ENCODE results near the gene FAM187B. TPM values are rescaled to one million over a fixed set of nuclear protein-coding genes. Genes with fewer than 3 reads are reported as not detected.
A peak's percentile ranks its signal among the peaks of the same experiment; 100 is the strongest.

The FAM187B gene
- total RNA-seq, 1 experiment from 2014 or later: not detected

DNA sequence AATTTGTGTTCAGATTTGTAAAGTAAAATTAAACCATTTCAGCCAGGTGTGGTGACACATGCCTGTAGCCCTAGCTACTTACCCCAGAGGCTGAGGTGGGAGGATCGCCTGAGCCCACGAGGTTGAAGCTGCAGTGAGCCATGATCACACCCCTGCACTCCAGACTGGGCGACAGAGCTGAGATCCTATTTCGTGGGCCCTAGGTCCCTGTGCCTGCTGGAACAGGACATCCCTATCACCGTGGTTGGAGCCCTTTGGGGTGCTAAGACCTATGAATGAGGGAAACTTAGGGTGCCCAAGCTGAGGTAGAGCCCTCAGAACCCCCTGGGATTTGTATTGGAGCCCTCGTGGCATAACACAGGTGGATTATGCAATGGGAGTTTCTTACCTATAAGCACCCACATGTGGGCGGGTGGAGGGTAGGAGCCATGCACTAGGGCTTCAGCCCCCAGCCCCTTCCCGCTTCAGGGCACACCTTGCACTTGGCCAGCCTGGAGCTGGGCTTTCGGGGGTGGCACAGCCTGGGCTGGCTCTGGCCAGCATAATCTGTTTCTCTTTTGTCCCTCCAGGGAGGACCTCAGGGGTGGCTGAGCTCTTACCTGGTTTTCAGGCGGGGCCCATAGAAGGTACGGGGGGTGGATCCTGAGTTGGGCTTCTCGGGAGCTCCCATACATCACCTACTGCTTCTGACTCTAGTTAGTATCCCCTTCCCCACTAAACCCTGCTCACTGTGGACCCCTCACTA, 33.0 kb upstream of the FAM187B start:
- H3K4me3 ChIP-seq (replicated peaks in 1 of 2; ENCODE audit: low read depth in 1 of 2, low read length in 2 of 2): no peak overlapping the region
- ChIA-PET POLR2A (no interaction called here), RAD21 (ENCODE audit: low non-redundant PET in 1 of 2, low total read pairs in 2 of 2, uncharacterized antibody in 2 of 2, unreplicated experiment in 2 of 2) (no interaction called here), CTCF (no interaction called here)
- DNase-seq (ENCODE audit: low read depth, low spot score) (no peak), ATAC-seq (no peak)
- no peak overlapping the region for H3K4me2 ChIP-seq (ENCODE audit: low read length)
- no peaks in the 10 kb centered on the region for H3K9me2 ChIP-seq (ENCODE audit: insufficient read depth)
- peaks cover 2 to 26% of the 10 kb centered on the region in 2 experiments; a peak in 2 of 4 replicates for H3K4me1 ChIP-seq (ENCODE audit: control insufficient read depth in 1 of 2, insufficient read depth in 2 of 2, low read length in 2 of 2)
- H3K9ac ChIP-seq (ENCODE audit: low read length): no peak overlapping the region
- H3K36me3 ChIP-seq (ENCODE audit: control insufficient read depth in 1 of 2, insufficient read depth in 2 of 2, low read length in 2 of 2): peaks cover 20 to 28% of the 10 kb centered on the region in 2 experiments; a peak in 3 of 4 replicates
- no peaks in the 10 kb centered on the region for H3K27me3 ChIP-seq (ENCODE audit: insufficient read depth, low read length)
- H3K79me2 ChIP-seq (ENCODE audit: insufficient read depth, low read length): peaks cover 38% of the 10 kb centered on the region
- H2AFZ ChIP-seq (ENCODE audit: low read depth, low read length, poor library complexity, severe bottlenecking): no peak overlapping the region
- BruUV-seq (replicated peaks): no TSS peak
- no peaks in the 10 kb centered on the region for H3K9me3 ChIP-seq (ENCODE audit: control insufficient read depth in 1 of 2, insufficient read depth in 1 of 2, low read depth in 1 of 2, low read length in 2 of 2)
- TF ChIP-seq, protein P1, sequence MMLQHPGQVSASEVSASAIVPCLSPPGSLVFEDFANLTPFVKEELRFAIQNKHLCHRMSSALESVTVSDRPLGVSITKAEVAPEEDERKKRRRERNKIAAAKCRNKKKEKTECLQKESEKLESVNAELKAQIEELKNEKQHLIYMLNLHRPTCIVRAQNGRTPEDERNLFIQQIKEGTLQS (IDR thresholded peaks at IDR 0.05): no peak
- TF ChIP-seq, protein P2, sequence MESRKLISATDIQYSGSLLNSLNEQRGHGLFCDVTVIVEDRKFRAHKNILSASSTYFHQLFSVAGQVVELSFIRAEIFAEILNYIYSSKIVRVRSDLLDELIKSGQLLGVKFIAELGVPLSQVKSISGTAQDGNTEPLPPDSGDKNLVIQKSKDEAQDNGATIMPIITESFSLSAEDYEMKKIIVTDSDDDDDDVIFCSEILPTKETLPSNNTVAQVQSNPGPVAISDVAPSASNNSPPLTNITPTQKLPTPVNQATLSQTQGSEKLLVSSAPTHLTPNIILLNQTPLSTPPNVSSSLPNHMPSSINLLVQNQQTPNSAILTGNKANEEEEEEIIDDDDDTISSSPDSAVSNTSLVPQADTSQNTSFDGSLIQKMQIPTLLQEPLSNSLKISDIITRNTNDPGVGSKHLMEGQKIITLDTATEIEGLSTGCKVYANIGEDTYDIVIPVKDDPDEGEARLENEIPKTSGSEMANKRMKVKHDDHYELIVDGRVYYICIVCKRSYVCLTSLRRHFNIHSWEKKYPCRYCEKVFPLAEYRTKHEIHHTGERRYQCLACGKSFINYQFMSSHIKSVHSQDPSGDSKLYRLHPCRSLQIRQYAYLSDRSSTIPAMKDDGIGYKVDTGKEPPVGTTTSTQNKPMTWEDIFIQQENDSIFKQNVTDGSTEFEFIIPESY (IDR thresholded peaks at IDR 0.05; ENCODE audit: extremely low read depth, insufficient replicate concordance, low read length): no peak
- intact Hi-C loops (cut with micrococcal nuclease): no loop called here
- H3K27ac ChIP-seq (ENCODE audit: low read depth, low read length): no peak overlapping the region
- H4K20me1 ChIP-seq (ENCODE audit: insufficient read depth): no peaks in the 10 kb centered on the region

DNA sequence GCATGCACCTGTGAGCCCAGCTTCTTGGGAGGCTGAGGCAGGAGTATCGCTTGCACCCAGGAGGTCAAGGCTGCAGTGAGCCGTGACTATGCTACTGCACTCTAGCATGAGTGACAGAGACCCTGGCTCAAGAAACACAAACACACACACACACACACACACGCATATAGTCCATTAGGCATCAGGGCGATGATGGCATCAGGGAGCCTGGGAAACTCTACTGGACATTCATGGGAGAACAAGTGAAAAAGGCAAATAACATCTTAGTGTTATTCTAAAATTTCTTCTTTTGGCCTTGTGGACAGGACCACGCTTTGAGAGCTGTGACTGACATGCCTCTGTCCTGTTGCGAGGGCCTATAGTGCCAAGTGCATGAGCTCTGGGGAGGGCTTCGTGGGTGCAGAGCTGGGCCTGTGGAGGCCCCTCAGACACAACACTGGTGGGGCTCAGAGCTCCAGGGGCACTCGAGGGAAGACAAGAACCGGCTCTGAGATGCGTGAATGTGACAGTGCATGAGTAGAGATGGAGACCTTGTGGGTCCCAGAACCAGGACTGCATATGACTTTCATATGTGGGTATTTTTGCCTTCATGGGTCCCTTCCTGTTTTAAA, 32.3 kb upstream of the FAM187B start:
- Histone ChIP-seq H3K4me1 (ENCODE audit: control insufficient read depth in 1 of 2, insufficient read depth in 2 of 2, low read length in 2 of 2) (peaks cover 2 to 18% of the 10 kb centered on the region in 2 experiments; a peak in 2 of 4 replicates), H3K4me3 (replicated peaks in 1 of 2; ENCODE audit: low read depth in 1 of 2, low read length in 2 of 2) (no peak overlapping the region), H3K27me3 (ENCODE audit: insufficient read depth, low read length) (no peaks in the 10 kb centered on the region), H3K36me3 (ENCODE audit: control insufficient read depth in 1 of 2, insufficient read depth in 2 of 2, low read length in 2 of 2) (peaks cover 26 to 27% of the 10 kb centered on the region in 2 experiments; a peak in 3 of 4 replicates), H4K20me1 (ENCODE audit: insufficient read depth) (peaks cover 3% of the 10 kb centered on the region; the same call in 1 of the 2 replicates), H3K9me3 (ENCODE audit: control insufficient read depth in 1 of 2, insufficient read depth in 1 of 2, low read depth in 1 of 2, low read length in 2 of 2) (no peaks in the 10 kb centered on the region), H3K9ac (ENCODE audit: low read length) (no peak overlapping the region), H3K79me2 (ENCODE audit: insufficient read depth, low read length) (peaks cover 36% of the 10 kb centered on the region), H2AFZ (ENCODE audit: low read depth, low read length, poor library complexity, severe bottlenecking) (no peak overlapping the region), H3K4me2 (ENCODE audit: low read length) (no peak overlapping the region), H3K9me2 (ENCODE audit: insufficient read depth) (no peaks in the 10 kb centered on the region), H3K27ac (ENCODE audit: low read depth, low read length) (no peak overlapping the region)
- ChIA-PET POLR2A (no interaction called here), CTCF (no interaction called here), RAD21 (ENCODE audit: low non-redundant PET in 1 of 2, low total read pairs in 2 of 2, uncharacterized antibody in 2 of 2, unreplicated experiment in 2 of 2) (no interaction called here)
- ATAC-seq (no peak), DNase-seq (ENCODE audit: low read depth, low spot score) (no peak)
- TSS peak; percentile 12 for BruUV-seq (replicated peaks)
- intact Hi-C loops (cut with micrococcal nuclease): no loop called here
- TF ChIP-seq RAD21 (IDR thresholded peaks at IDR 0.05; ENCODE audit: low read depth): no peak

All from HCT116 (cell line).